Stomach (tissue), 4 donors: ENCODE measurements around the gene TPSAB1.

Source experiments
- CTCF ChIP-seq, 7 experiments: fragments of 450-650 bp in 4 of 7; fragments of 200-600 bp in 3 of 7; sonication (generic) in 3 of 7; IDR thresholded peaks; one replicate each; pipeline ENCODE4 v1.5.1; 2016 to 2019; ENCODE audit warnings: antibody characterized with exemption in 7 of 7, control low read depth in 2 of 7, mild to moderate bottlenecking in 1 of 7
- POLR2A ChIP-seq, 4 donors: fragments of 450-650 bp; IDR thresholded peaks; one replicate each; pipeline ENCODE4 v1.6.1; 2016; ENCODE audit warnings: antibody characterized with exemption in 4 of 4, control low read depth in 2 of 4, mild to moderate bottlenecking in 1 of 4, moderate library complexity in 1 of 4

DNA sequence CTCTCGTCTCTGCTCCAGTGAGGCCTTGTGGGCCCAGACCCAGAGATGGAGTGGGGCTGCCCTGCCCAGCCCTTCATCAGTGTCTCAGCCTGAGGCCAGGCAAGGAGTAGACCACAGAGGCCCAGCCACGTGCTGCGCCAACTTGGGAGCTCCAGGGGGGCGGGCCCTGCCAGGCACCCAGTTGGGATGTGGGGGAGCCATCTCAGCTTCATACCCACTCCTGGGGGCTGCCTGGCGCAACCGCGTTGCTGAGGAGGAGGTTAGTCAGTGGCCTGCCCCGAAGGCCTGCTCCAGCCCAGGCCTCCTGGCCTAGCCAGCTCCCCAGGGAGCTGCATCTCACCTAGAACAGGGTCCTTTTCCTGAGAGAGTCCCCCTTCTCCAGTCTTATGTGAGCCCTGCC is 27.3 kb upstream of the TPSAB1 start:
- TF ChIP-seq CTCF (IDR thresholded peaks at IDR 0.05) (no peak), POLR2A (IDR thresholded peaks at IDR 0.05) (no peak)
